Chondrocyte (in vitro differentiated cells): Measurements from ENCODE around the gene ZNF653. TPM values are rescaled to one million over a fixed set of nuclear protein-coding genes. Genes with fewer than 3 reads are reported as not detected.

ENCODE experiments used
- DNase-seq: peaks from one replicate; pipeline ENCODE4 v3.0.0; 2021; ENCODE audit warnings: mixed read lengths, low spot score
- H3K27ac Mint-ChIP-seq: one replicate; pipeline ENCODE4 v1.8.0; 2021; ENCODE audit warnings: mild to moderate bottlenecking, moderate library complexity, mixed read lengths; ENCODE audit not compliant: unreplicated experiment
- H3K27me3 Mint-ChIP-seq: 2 replicates; pipeline ENCODE4 v1.8.0; 2021; ENCODE audit warnings: low read depth, mixed read lengths
- H3K36me3 Mint-ChIP-seq: 2 replicates; pipeline ENCODE4 v1.8.0; 2021; ENCODE audit warnings: low read depth, mixed read lengths
- H3K4me1 Mint-ChIP-seq: 2 replicates; pipeline ENCODE4 v1.8.0; 2021; ENCODE audit warnings: low read depth, mild to moderate bottlenecking, mixed read lengths
- H3K4me3 Mint-ChIP-seq: one replicate; pipeline ENCODE4 v1.8.0; 2021; ENCODE audit warnings: mild to moderate bottlenecking, moderate library complexity, mixed read lengths; ENCODE audit not compliant: unreplicated experiment
- H3K9me3 Mint-ChIP-seq: 2 replicates; pipeline ENCODE4 v1.8.0; 2021; ENCODE audit warnings: low read depth, mixed read lengths
- CTCF ChIP-seq: fragments of 200-600 bp; sonication (generic); IDR thresholded peaks from 2 replicates; pipeline ENCODE4 v1.5.0; 2021; ENCODE audit warnings: antibody characterized with exemption, mild to moderate bottlenecking, moderate library complexity
- total RNA-seq: library from RNA; stranded (reverse); gene quantifications from 3 replicates; pipeline ENCODE4 v1.2.1, GENCODE V29; 2021

ZNF653 gene
- total RNA-seq, 1 donor from 2014 or later: 8.2 TPM

DNA sequence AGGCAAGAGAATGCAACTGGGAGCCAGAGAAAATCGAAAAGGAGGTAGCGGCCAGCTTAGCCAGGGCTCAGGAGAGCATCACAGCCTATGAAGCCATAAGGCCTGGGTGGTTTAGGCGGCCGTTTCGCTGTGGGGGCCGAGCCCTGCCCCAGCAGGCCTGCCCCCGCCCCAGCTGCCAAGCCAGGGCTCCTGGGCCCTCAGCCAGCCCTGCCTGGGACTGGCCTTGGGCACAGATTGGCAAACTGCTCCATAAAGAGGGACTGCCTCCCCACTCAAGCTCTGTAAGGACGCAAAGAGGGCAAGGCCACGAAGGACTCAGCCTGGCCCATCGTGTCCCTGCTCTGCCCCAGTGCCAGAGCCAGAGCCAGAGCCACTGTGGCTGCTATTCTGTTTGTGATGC lies 10.2 kb downstream of the ZNF653 start:
- Mint-ChIP-seq H3K27me3 (no peaks in the 10 kb centered on the region), H3K4me1 (no peaks in the 10 kb centered on the region), H3K36me3 (peaks cover 14% of the 10 kb centered on the region), H3K27ac (no peak overlapping the region), H3K4me3 (no peak overlapping the region), H3K9me3 (no peaks in the 10 kb centered on the region)
- no peak for DNase-seq
- TF ChIP-seq CTCF: no peak

DNA sequence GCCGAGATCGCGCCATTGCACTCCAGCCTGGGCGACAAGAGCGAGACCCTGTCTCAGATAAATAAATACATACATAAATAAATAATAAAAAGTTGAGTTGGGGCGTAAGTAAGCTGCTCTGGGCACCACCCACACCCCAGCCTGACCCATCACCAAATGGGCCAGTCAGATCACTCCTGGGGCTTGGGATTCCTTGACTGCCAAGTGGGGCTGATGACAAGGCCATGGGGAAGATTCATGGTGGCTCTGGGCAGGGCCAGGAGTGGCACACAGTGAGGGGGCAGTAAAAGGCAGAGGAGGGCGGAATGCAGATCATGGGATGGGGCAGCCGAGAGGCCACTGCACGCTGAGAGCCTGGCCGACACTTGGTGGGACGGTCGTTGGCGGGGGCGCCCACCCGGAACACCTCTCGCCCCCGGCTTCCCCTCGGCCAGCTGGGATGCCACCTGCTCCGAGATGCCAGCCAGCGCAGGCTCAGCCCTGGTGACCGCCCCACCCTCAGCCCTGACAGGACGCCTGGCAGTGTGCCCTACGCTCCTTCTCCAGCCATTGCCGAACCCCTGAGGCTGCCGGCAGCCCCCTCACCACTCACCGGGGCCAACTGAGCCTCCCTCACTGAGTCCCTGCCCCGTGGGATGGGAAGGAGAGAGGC lies 10.9 kb downstream of the ZNF653 start:
- no peak for DNase-seq

GRCh38 chr19:11489378-11489777 lies 16.3 kb downstream of the ZNF653 start:
- no peak for TF ChIP-seq CTCF
- Mint-ChIP-seq H3K36me3 (peaks cover 6% of the 10 kb centered on the region), H3K27me3 (no peaks in the 10 kb centered on the region), H3K4me3 (no peak overlapping the region), H3K4me1 (no peaks in the 10 kb centered on the region), H3K27ac (no peak overlapping the region), H3K9me3 (no peaks in the 10 kb centered on the region)
- no peak for DNase-seq

More for the DNA sequence above, 10.9 kb downstream of the ZNF653 start:
- Mint-ChIP-seq H3K4me3 (no peak overlapping the region), H3K9me3 (no peaks in the 10 kb centered on the region), H3K36me3 (peaks cover 13% of the 10 kb centered on the region), H3K4me1 (no peaks in the 10 kb centered on the region), H3K27me3 (no peaks in the 10 kb centered on the region), H3K27ac (no peak overlapping the region)
- no peak for TF ChIP-seq CTCF

- peaks cover 9% of the 10 kb centered on the region for H3K27me3 Mint-ChIP-seq
- no peak for TF ChIP-seq CTCF
Measured at GRCh38 chr19:11486661-11487503, 18.8 kb downstream of the ZNF653 start.

GRCh38 chr19:11485245-11485837 lies 20.3 kb downstream of the ZNF653 start:
- Mint-ChIP-seq H3K9me3 (no peaks in the 10 kb centered on the region), H3K4me3 (no peak overlapping the region), H3K36me3 (peaks cover 3% of the 10 kb centered on the region), H3K4me1 (peaks cover 9% of the 10 kb centered on the region), H3K27me3 (peaks cover 18% of the 10 kb centered on the region), H3K27ac (no peak overlapping the region)
- no peak for TF ChIP-seq CTCF
- no peak for DNase-seq

More at GRCh38 chr19:11486661-11487503, 18.8 kb downstream of the ZNF653 start:
- no peak for DNase-seq
- no peak overlapping the region for H3K4me3 Mint-ChIP-seq
- no peak overlapping the region for H3K27ac Mint-ChIP-seq
- H3K9me3 Mint-ChIP-seq: no peaks in the 10 kb centered on the region
- peaks cover 4% of the 10 kb centered on the region for H3K4me1 Mint-ChIP-seq
- H3K36me3 Mint-ChIP-seq: peaks cover 9% of the 10 kb centered on the region
